Psoas muscle (tissue), 8 donors: ENCODE measurements around the gene C5. TPM values are rescaled to one million over a fixed set of nuclear protein-coding genes. Genes with fewer than 3 reads are reported as not detected.

Experiments
- ATAC-seq, 4 donors: fragments of 200-7000 bp; cut with Tn5 transposase; one replicate each; pipeline ENCODE4 v1.9.1; 2020; ENCODE audit warnings: moderate library complexity in 3 of 4, mild to moderate bottlenecking in 2 of 4
- DNase-seq, 2 donors: peaks; one replicate each; pipeline ENCODE4 v3.0.0-alpha.2; 2020
- H3K27ac ChIP-seq: fragments of 200-600 bp; one replicate; pipeline ENCODE4 v1.8.0; 2022
- H3K27me3 ChIP-seq, 3 donors: fragments of 200-600 bp in 1 of 3; one replicate each; pipeline versions ENCODE4 v1.6.1 to v1.8.0; 2013 to 2022; ENCODE audit warnings: low read length in 2 of 3, mild to moderate bottlenecking in 2 of 3, moderate library complexity in 1 of 3; ENCODE audit not compliant: insufficient read depth in 3 of 3
- H3K36me3 ChIP-seq, 2 donors: fragments of 200-600 bp in 1 of 2; one replicate each; pipeline versions ENCODE4 v1.6.1 to v1.8.0; 2013 to 2022; ENCODE audit warnings: low read depth in 1 of 2, mild to moderate bottlenecking in 1 of 2, moderate library complexity in 1 of 2; ENCODE audit not compliant: insufficient read depth in 1 of 2
- H3K4me1 ChIP-seq: fragments of 200-600 bp; one replicate; pipeline ENCODE4 v1.8.0; 2022
- H3K4me3 ChIP-seq: fragments of 200-600 bp; one replicate; pipeline ENCODE4 v1.8.0; 2022; ENCODE audit warnings: mild to moderate bottlenecking
- H3K9me3 ChIP-seq: fragments of 200-600 bp; one replicate; pipeline ENCODE4 v1.8.0; 2022
- CTCF ChIP-seq: fragments of 200-600 bp; IDR thresholded peaks from one replicate; pipeline ENCODE4 v1.8.0; 2022; ENCODE audit warnings: antibody characterized with exemption
- WGBS, 3 donors: extraction: QIAGEN DNeasy Blood & Tissue Kit; methylation state at CpG; one replicate each; pipeline versions ENCODE4 v1.1.6 to v1.1.7; 2013; 5-methylcytosine and 5-hydroxymethylcytosine counted together
- intact Hi-C, 2 donors: fragments of 100-400 bp; cut with DNase I; formaldehyde crosslinking; loops; one replicate each; pipeline versions ENCODE4 v1.11.0 to v1.14.2; 2022
- polyA plus RNA-seq, 3 donors: library from polyadenylated mRNA; stranded (reverse); fragments of 200-250 nt; gene quantifications; one replicate each; pipeline ENCODE4 v1.2.3, GENCODE V29; 2013
- total RNA-seq, 4 donors: library from RNA; stranded (reverse); fragmentation: NEBNext Ultra II Directional in 2 of 4; extraction: Animal tissue kit (Norgen Biotek cat#: 25700) in 2 of 4; gene quantifications; one replicate each; pipeline versions ENCODE4 v1.2.1 to v1.2.4, GENCODE V29; 2021 to 2023
- donor health status: healthy with polysubstance abuse.
- donor health status: DM: no; HTN: no; CAD: no; lungs with moderate emphysema.
- donor health status: Bipolar disorder and iron deficiency.
- donor health status: healthy.
- donor health status: DM: yes; HTN: yes; CAD: no.
- donor health status: DM: no; HTN: no; CAD: no.
- donor health status: DM: no; HTN: no; CAD: no.
- donor health status: DM: yes; HTN: yes; CAD: no.

Gene C5
- total and polyA plus RNA-seq, 7 donors, result 0.13 to 1.1 (median 0.39) TPM

GRCh38 chr9:120948824-120949223 is 101.3 kb downstream of the C5 start:
- H3K27me3 ChIP-seq, result no peaks in the 10 kb centered on the region
- no peaks in the 10 kb centered on the region for H3K9me3 ChIP-seq
- H3K36me3 ChIP-seq, result no peaks in the 10 kb centered on the region
- H3K4me3 ChIP-seq, result no peak overlapping the region
- no peak overlapping the region for H3K27ac ChIP-seq
- no peaks in the 10 kb centered on the region for H3K4me1 ChIP-seq
- intact Hi-C loops, result no loop called here
- no peak for TF ChIP-seq CTCF
- ATAC-seq (no peak), DNase-seq (no peak)
- WGBS, 3 donors, result 93 to 96% (median 94%) methylated on average over 1 of the region's 1 CpG

GRCh38 chr9:120947222-120947621 is 102.9 kb downstream of the C5 start:
- WGBS, 3 donors, result 96 to 98% (median 96%) methylated on average over 2 of the region's 2 CpGs
- H3K27ac ChIP-seq, result no peak overlapping the region
- H3K4me3 ChIP-seq, result no peak overlapping the region

DNA sequence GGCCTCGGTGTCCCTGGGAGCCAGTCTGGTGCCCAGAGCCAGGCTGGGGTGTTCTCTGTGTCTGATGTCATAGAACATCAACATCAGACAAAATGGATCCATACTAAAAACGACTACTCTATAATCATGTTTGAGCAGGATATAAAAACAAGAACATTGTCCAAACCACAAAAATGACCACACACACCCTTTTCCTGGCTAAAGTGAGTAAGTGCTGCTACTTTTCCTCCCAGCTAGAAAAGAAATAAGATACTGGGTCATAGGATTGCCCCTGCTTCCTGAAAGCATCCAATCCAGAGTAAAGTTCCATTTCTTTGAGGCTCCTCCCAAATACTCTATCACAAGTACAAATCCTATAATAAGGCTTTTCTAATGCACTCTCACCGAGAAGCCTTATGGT is 103.8 kb downstream of the C5 start:
- Histone ChIP-seq H3K27me3 (no peaks in the 10 kb centered on the region), H3K9me3 (no peaks in the 10 kb centered on the region), H3K4me3 (no peak overlapping the region), H3K4me1 (peaks cover 16% of the 10 kb centered on the region), H3K27ac (no peak overlapping the region), H3K36me3 (no peaks in the 10 kb centered on the region)
- intact Hi-C loops, result no loop called here
- no peak for TF ChIP-seq CTCF
- no peak for DNase-seq
- 80 to 89% (median 86%) methylated on average over 3 of the region's 3 CpGs for WGBS, 3 donors
- ATAC-seq, result no peak

More at GRCh38 chr9:120947222-120947621, 102.9 kb downstream of the C5 start:
- ATAC-seq, result no peak
- intact Hi-C loops, result no loop called here
- no peak for TF ChIP-seq CTCF
- DNase-seq, result no peak
- no peaks in the 10 kb centered on the region for H3K36me3 ChIP-seq
- peaks cover 10% of the 10 kb centered on the region for H3K4me1 ChIP-seq
- no peaks in the 10 kb centered on the region for H3K9me3 ChIP-seq
- no peaks in the 10 kb centered on the region for H3K27me3 ChIP-seq

DNA sequence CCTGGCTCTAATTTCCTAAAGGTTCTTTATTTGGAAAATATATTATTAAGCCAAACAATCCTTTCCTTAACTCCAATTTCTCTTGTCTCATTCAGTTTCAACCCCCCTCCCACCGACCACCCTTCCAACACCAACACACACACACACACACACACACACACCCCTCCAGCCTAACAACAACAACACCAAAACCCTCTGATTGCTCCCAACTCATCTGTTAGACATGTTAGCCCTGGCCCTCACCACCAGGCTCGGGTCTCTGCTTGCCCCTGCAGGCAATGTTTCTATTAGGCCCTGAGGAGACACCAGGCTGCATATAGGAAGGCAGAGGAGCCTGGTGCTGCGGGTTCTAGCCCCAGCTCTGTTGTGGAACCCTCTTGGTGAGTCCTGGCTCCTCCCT is 105.1 kb downstream of the C5 start:
- ATAC-seq, result no peak
- WGBS, 3 donors, result 76 to 85% (median 80%) methylated on average over 3 of the region's 3 CpGs

More for the DNA sequence above, 105.1 kb downstream of the C5 start:
- H3K27ac ChIP-seq, result no peak overlapping the region
- H3K9me3 ChIP-seq, result no peaks in the 10 kb centered on the region
- no peak for DNase-seq
- peaks cover 0 to 1% (median 0%) of the 10 kb centered on the region in 3 donors for H3K27me3 ChIP-seq
- H3K36me3 ChIP-seq, result no peaks in the 10 kb centered on the region
- no peak for TF ChIP-seq CTCF
- intact Hi-C loops, result no loop called here
- no peak overlapping the region for H3K4me3 ChIP-seq
- H3K4me1 ChIP-seq, result peaks cover 16% of the 10 kb centered on the region
